GM13976 (cell line): ENCODE results near the gene ATP6V1F.

Experiments
- DNase-seq: peaks from one replicate; pipeline ENCODE4 v3.0.0; 2012; ENCODE audit warnings: low spot score
- in situ Hi-C: fragments of 300-500 bp; cut with MboI; formaldehyde crosslinking; loops from one replicate; pipeline ENCODE4 v1.12.0; 2022; ENCODE audit warnings: low sequenced_read_pairs, mixed read lengths, inconsistent platforms; ENCODE audit not compliant: unreplicated experiment
- TF ChIP-seq, protein P1 (sequence below): IDR thresholded peaks from 2 replicates; pipeline ENCODE4 v1.5.1; 2012; ENCODE audit warnings: borderline replicate concordance, mild to moderate bottlenecking; ENCODE audit not compliant: insufficient read depth; ENCODE audit errors: extremely low read depth, missing control alignments, control extremely low read depth

Gene ATP6V1F

DNA sequence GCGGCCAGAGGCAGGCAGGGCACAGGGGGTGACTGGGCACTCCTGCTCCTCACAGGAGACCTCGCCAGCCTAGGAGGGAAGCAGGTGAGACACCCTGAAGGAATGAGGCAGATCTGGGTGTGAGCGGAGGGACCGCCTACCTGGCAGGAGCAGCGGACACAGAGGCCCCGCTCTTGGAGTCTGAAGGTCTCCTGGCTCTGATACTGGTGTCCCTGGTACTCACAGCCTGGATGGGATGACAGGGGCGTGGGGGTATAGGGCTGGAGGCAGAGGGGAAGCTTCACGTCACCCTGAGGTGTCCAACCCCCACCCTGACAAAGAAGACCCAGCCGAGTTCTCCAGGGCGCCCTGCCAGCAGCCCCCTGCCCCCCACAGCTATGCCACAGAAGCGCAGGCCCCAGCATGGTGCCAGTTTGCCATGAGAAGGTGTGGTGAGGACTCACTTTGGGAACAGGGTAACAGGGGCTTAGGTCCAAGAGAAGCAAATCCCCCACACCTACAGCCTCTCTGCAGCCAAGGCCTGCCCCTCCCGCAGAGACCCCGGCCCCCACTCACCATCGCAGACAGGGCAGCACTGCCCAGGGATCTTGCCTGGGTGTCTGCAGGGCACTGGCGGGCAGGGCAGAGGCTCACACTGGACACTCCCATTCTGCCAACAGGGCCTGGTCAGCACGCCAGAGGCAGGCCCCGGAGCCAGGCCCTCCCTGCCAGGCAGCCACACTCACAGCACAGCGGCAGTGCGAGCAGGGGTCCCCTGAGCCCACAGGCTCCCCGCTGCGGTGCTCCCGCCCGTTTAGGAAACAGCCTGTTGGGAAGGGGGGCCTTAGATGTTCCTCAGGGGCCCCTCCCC, 30.8 kb downstream of the ATP6V1F start:
- TF ChIP-seq, protein P1, sequence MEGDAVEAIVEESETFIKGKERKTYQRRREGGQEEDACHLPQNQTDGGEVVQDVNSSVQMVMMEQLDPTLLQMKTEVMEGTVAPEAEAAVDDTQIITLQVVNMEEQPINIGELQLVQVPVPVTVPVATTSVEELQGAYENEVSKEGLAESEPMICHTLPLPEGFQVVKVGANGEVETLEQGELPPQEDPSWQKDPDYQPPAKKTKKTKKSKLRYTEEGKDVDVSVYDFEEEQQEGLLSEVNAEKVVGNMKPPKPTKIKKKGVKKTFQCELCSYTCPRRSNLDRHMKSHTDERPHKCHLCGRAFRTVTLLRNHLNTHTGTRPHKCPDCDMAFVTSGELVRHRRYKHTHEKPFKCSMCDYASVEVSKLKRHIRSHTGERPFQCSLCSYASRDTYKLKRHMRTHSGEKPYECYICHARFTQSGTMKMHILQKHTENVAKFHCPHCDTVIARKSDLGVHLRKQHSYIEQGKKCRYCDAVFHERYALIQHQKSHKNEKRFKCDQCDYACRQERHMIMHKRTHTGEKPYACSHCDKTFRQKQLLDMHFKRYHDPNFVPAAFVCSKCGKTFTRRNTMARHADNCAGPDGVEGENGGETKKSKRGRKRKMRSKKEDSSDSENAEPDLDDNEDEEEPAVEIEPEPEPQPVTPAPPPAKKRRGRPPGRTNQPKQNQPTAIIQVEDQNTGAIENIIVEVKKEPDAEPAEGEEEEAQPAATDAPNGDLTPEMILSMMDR = no peak
- in situ Hi-C loops = no loop called here
- no peak for DNase-seq

DNA sequence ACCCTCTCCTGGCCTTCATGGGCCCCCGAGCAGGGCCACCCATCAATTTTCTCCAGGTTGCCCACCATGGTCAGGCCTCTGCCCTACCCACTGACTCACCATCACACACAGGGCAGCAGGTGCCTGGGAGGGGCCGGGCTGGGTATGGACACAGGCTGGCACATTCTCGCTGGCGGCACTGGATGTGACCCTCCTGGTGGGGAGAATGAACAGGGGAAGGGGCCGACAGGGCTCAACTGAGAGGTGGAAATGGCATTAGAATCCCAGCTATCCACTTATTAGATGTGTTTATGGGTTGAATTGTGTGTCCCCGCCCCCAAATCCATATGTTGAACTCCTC, 31.4 kb downstream of the ATP6V1F start:
- no peak for DNase-seq
- in situ Hi-C loops = no loop called here
- TF ChIP-seq, protein P1 = no peak

DNA sequence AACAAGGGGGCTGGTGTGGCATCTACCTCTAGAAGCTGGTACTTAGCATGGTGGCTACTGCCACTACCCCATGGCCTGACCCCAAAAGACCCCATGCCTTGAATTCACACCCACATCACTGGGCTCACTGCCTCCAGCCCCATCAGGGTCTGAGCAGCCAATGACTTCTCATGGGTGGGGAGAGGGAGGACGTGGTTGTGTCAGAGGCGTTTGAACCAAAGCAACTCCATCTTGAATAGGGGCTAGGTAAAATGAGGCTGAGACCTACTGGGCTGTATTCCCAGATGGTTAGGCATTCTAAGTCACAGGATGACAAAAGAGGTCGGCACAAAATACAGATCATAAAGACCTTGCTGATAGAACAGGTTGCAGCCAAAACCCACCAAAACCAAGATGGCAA, 32.7 kb downstream of the ATP6V1F start:
- TF ChIP-seq, protein P1 = no peak
- in situ Hi-C loops = no loop called here
- no peak for DNase-seq

DNA sequence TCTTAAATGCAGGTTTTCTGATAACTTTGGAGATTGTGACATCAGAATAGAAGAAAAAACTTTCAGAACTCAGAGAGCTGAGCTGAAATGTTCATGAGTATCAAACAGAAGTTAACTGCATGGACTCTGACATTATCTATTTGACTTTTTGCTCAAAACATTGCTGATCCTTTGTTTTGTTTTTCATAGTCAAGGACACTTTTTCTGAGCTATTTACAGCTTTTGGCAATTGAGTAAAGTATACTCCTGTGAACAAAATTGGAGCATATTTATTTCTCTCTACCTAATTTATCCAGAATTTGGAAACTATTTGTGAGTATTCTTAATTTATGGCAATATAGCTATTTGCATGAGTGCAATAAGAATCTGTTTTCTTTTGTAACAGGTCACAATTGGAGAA, 36.7 kb downstream of the ATP6V1F start:
- in situ Hi-C loops = no loop called here

DNA sequence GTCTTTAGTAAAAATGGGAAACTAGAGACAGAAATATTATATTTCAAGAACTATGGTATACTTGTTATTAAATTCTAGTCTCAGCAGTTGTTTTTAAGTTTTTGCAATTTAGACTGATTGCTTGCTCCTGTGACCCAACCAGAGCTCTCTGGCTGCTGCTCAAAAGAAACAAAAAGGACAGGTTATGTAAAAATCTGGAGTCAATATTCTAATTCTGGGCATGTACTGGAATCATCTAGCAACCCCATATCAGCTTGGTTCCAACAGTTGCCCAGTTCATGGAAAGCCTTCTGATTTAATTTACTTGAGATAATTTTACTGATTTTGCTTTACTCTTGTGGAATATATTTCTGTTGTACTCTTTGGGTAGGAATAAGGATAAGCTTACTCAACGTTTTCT, 37.6 kb downstream of the ATP6V1F start:
- DNase-seq = no peak
- in situ Hi-C loops = loop anchor here (10.0 to 25.0 kb wide), 2 partner anchors 187 to 315 kb away; no protein-coding TSS in a partner anchor
- TF ChIP-seq, protein P1 = no peak

More for the DNA sequence above, 36.7 kb downstream of the ATP6V1F start:
- no peak for DNase-seq
- TF ChIP-seq, protein P1 = no peak

DNA sequence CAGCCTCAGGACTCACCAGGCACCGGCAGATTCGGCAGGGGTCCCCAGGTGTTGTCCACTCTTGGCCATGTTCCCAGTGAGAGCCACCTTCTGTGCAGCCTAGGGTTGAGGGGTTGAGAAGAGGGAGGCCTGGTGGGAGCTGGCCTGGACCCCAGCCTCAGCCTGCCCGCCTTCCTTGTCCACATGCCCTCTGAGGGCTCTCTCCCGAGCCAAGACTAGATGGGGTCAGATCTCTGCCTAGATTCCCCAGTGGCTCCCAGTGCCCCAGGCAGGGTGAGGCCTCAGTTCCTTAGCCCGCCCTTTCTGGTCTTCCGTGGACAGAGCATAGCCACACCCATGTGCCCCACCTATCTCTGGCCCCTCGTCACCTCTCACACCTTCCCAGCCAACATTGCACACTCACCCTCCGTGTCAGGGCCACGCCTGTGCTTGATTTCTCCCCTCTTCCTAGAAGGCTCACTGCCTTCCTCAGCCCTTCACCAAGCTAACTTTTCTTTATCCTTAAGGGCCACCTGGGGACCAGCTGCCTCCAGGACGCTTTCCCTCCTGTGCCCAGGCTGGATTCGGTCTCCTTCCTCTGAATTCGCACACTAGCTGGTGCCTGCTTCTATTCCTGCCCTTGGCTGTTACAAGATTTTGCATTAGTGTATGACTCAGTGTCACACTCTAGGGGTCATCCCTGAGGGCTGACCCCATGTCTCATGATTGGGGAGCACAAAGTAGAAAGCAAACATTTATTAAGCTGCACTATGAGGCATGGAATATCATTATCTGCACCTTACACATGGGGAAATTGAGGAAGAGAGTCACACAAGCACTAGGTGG, 40.3 kb downstream of the ATP6V1F start:
- in situ Hi-C loops = loop anchor here (10.0 to 25.0 kb wide), 2 partner anchors 184 to 312 kb away; no protein-coding TSS in a partner anchor
- TF ChIP-seq, protein P1 = no peak
- DNase-seq = no peak
